Ectodermal cell (in vitro differentiated cells): ENCODE results near the gene MAP2K5.

Source experiments
- H3K27ac ChIP-seq: 2 replicates; pipeline ENCODE4 v1.7.0; 2013; ENCODE audit warnings: mild to moderate bottlenecking, low read depth, low read length; ENCODE audit not compliant: insufficient read depth, poor library complexity, severe bottlenecking
- H3K27me3 ChIP-seq: 2 replicates; pipeline ENCODE4 v1.7.0; 2013; ENCODE audit warnings: mild to moderate bottlenecking, low read length; ENCODE audit not compliant: insufficient read depth, control insufficient read depth, poor library complexity, severe bottlenecking
- H3K36me3 ChIP-seq: one replicate; pipeline ENCODE4 v1.7.0; 2013; ENCODE audit warnings: low read length; ENCODE audit not compliant: control insufficient read depth, insufficient read depth
- H3K4me1 ChIP-seq: one replicate; pipeline ENCODE4 v1.7.0; 2013; ENCODE audit warnings: low read length; ENCODE audit not compliant: control insufficient read depth, insufficient read depth
- H3K4me3 ChIP-seq: 2 replicates; pipeline ENCODE4 v1.7.0; 2013; ENCODE audit warnings: low read depth, low read length, control low read depth; ENCODE audit not compliant: insufficient read depth
- H3K9me3 ChIP-seq: 2 replicates; pipeline ENCODE4 v1.7.0; 2013; ENCODE audit warnings: mild to moderate bottlenecking, low read length, moderate library complexity; ENCODE audit not compliant: control insufficient read depth
- WGBS, 2 experiments: methylation state at CpG; one replicate each; pipeline ENCODE4 v1.1.7; 2013; ENCODE audit warnings: missing lambda C conversion rate in 2 of 2; 5-methylcytosine and 5-hydroxymethylcytosine counted together

The MAP2K5 gene

GRCh38 chr15:67744331-67745072, 202.0 kb downstream of the MAP2K5 start:
- Histone ChIP-seq H3K36me3 (no peaks in the 10 kb centered on the region), H3K4me1 (no peaks in the 10 kb centered on the region), H3K4me3 (no peak overlapping the region), H3K27ac (no peak overlapping the region), H3K9me3 (no peaks in the 10 kb centered on the region), H3K27me3 (no peaks in the 10 kb centered on the region)
- 92% methylated on average over 1 of the region's 1 CpG; no CpG with 5 or more reads in 1 of the 2 experiments for WGBS, 2 experiments

GRCh38 chr15:67745073-67746006, 202.8 kb downstream of the MAP2K5 start:
- Histone ChIP-seq H3K4me1 (no peaks in the 10 kb centered on the region), H3K27me3 (no peaks in the 10 kb centered on the region), H3K4me3 (no peak overlapping the region), H3K36me3 (no peaks in the 10 kb centered on the region), H3K9me3 (no peaks in the 10 kb centered on the region), H3K27ac (no peak overlapping the region)
- 92 to 94% methylated on average over 3 of the region's 4 CpGs for WGBS, 2 experiments

GRCh38 chr15:67746022-67746421, 203.5 kb downstream of the MAP2K5 start:
- Histone ChIP-seq H3K9me3 (no peaks in the 10 kb centered on the region), H3K36me3 (no peaks in the 10 kb centered on the region), H3K27ac (no peak overlapping the region), H3K4me3 (no peak overlapping the region), H3K27me3 (no peaks in the 10 kb centered on the region), H3K4me1 (no peaks in the 10 kb centered on the region)
- WGBS, 2 experiments, result 80% methylated on average over 1 of the region's 1 CpG; no CpG with 5 or more reads in 1 of the 2 experiments

- Histone ChIP-seq H3K27me3 (no peaks in the 10 kb centered on the region), H3K4me1 (no peaks in the 10 kb centered on the region), H3K27ac (no peak overlapping the region), H3K9me3 (no peaks in the 10 kb centered on the region), H3K4me3 (no peak overlapping the region), H3K36me3 (no peaks in the 10 kb centered on the region)
- whole genome bisulfite sequencing, 2 experiments, result 87 to 92% methylated on average over 4 of the region's 4 CpGs
Observed at GRCh38 chr15:67746450-67746849, 203.9 kb downstream of the MAP2K5 start.

- Histone ChIP-seq H3K36me3 (no peaks in the 10 kb centered on the region), H3K4me3 (no peak overlapping the region), H3K27ac (no peak overlapping the region), H3K9me3 (no peaks in the 10 kb centered on the region), H3K27me3 (no peaks in the 10 kb centered on the region), H3K4me1 (no peaks in the 10 kb centered on the region)
- 100% methylated on average over 3 of the region's 3 CpGs; no CpG with 5 or more reads in 1 of the 2 experiments for WGBS, 2 experiments
Observed at GRCh38 chr15:67747921-67748320, 205.4 kb downstream of the MAP2K5 start.

GRCh38 chr15:67750371-67750770, 207.9 kb downstream of the MAP2K5 start:
- H3K27ac ChIP-seq, result no peak overlapping the region
- no peaks in the 10 kb centered on the region for H3K27me3 ChIP-seq
- WGBS, 2 experiments, result 65 to 66% methylated on average over 4 of the region's 4 CpGs
- no peaks in the 10 kb centered on the region for H3K36me3 ChIP-seq
- H3K4me1 ChIP-seq, result no peaks in the 10 kb centered on the region
- no peak overlapping the region for H3K4me3 ChIP-seq
- no peaks in the 10 kb centered on the region for H3K9me3 ChIP-seq

GRCh38 chr15:67753891-67754290, 211.4 kb downstream of the MAP2K5 start:
- H3K36me3 ChIP-seq, result no peaks in the 10 kb centered on the region
- H3K27ac ChIP-seq, result no peak overlapping the region
- WGBS, 2 experiments, result 92 to 100% methylated on average over 1 to 3 of the region's 3 CpGs
- no peaks in the 10 kb centered on the region for H3K27me3 ChIP-seq
- H3K4me1 ChIP-seq, result no peaks in the 10 kb centered on the region
- H3K9me3 ChIP-seq, result no peaks in the 10 kb centered on the region
- H3K4me3 ChIP-seq, result no peak overlapping the region

- WGBS, 2 experiments, result 100% methylated on average over 1 of the region's 1 CpG
- no peaks in the 10 kb centered on the region for H3K9me3 ChIP-seq
- H3K4me3 ChIP-seq, result no peak overlapping the region
- no peak overlapping the region for H3K27ac ChIP-seq
- no peaks in the 10 kb centered on the region for H3K27me3 ChIP-seq
- H3K4me1 ChIP-seq, result no peaks in the 10 kb centered on the region
- H3K36me3 ChIP-seq, result no peaks in the 10 kb centered on the region
Observed at GRCh38 chr15:67755264-67755663, 212.8 kb downstream of the MAP2K5 start.

GRCh38 chr15:67755936-67756335, 213.4 kb downstream of the MAP2K5 start:
- Histone ChIP-seq H3K9me3 (no peaks in the 10 kb centered on the region), H3K27ac (no peak overlapping the region), H3K4me3 (no peak overlapping the region), H3K27me3 (no peaks in the 10 kb centered on the region), H3K4me1 (no peaks in the 10 kb centered on the region), H3K36me3 (no peaks in the 10 kb centered on the region)
- 93 to 95% methylated on average over 1 of the region's 1 CpG for WGBS, 2 experiments

GRCh38 chr15:67758619-67759300, 216.3 kb downstream of the MAP2K5 start:
- H3K27me3 ChIP-seq, result no peaks in the 10 kb centered on the region
- H3K9me3 ChIP-seq, result no peaks in the 10 kb centered on the region
- 92 to 95% methylated on average over 5 of the region's 7 CpGs for WGBS, 2 experiments

More at GRCh38 chr15:67758619-67759300, 216.3 kb downstream of the MAP2K5 start:
- Histone ChIP-seq H3K4me1 (peaks cover 5% of the 10 kb centered on the region), H3K4me3 (no peak overlapping the region), H3K36me3 (no peaks in the 10 kb centered on the region), H3K27ac (no peak overlapping the region)
